Measurements from ENCODE around the gene PPM1E. TPM values are rescaled to one million over a fixed set of nuclear protein-coding genes. Genes with fewer than 3 reads are reported as not detected.

The PPM1E gene
- total RNA-seq, 2 donors from 2014 or later = 0.08 to 0.17 TPM

GRCh38 chr17:58968426-58969061 lies 212.9 kb downstream of the PPM1E start:
- no peaks in the 10 kb centered on the region for H3K27me3 Mint-ChIP-seq
- H3K36me3 Mint-ChIP-seq (ENCODE audit: low read depth) = no peaks in the 10 kb centered on the region
- no peaks in the 10 kb centered on the region for H3K9me3 Mint-ChIP-seq
- H3K4me1 Mint-ChIP-seq = no peaks in the 10 kb centered on the region
- no peak overlapping the region for H3K4me3 Mint-ChIP-seq
- peak; percentile 26 for ATAC-seq (replicated peaks)
- H3K27ac Mint-ChIP-seq = no peak overlapping the region

DNA sequence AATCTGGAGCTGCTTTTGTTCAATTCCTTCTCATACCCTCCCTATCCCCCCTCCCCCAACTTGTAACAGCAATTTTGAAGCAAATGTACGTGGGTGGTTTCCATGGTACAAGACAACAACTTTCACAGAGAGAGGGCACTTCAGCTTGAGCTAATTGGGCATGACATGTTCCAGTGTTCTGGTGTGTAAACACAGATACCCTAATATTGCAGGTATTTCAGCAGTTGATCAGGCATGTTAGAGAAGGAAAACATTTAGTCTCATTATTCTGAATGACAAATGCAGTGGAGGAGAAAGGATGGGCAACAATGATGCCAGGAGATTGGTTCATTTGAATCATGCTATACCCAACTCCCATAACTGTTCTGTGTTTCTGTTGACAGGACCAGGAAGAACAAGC lies 213.5 kb downstream of the PPM1E start:
- ATAC-seq (replicated peaks) = no peak
- Mint-ChIP-seq H3K4me1 (no peaks in the 10 kb centered on the region), H3K27me3 (no peaks in the 10 kb centered on the region), H3K4me3 (no peak overlapping the region), H3K27ac (no peak overlapping the region), H3K9me3 (no peaks in the 10 kb centered on the region), H3K36me3 (ENCODE audit: low read depth) (no peaks in the 10 kb centered on the region)

DNA sequence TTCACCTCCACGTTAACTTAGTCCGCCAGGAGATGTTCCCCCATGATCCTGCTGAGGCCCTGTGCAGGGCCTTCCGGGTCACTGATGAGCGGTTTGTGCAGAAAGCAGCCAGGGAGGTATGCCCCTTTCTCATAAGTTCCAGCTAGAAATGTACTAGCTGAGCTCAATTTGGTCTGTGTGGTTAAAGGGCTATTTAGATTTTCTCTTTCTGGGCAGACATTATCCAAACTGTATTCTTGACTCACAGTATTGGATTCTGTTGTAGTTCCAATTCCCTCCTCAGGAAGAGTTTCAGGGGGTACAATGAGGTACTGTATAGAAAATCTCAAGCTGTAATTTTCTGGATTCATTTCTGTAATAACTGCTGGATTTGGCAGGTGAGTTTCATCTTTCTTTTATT lies 214.0 kb downstream of the PPM1E start:
- Mint-ChIP-seq H3K4me3 (no peak overlapping the region), H3K9me3 (no peaks in the 10 kb centered on the region), H3K27ac (no peak overlapping the region), H3K36me3 (ENCODE audit: low read depth) (no peaks in the 10 kb centered on the region), H3K27me3 (no peaks in the 10 kb centered on the region), H3K4me1 (no peaks in the 10 kb centered on the region)
- ATAC-seq (replicated peaks) = no peak

- Mint-ChIP-seq H3K4me1 (no peaks in the 10 kb centered on the region), H3K9me3 (no peaks in the 10 kb centered on the region), H3K27ac (no peak overlapping the region), H3K36me3 (ENCODE audit: low read depth) (no peaks in the 10 kb centered on the region), H3K27me3 (no peaks in the 10 kb centered on the region), H3K4me3 (no peak overlapping the region)
- no peak for ATAC-seq (replicated peaks)
These were observed 215.2 kb downstream of the PPM1E start for GRCh38 chr17:58970609-58971450.

- no peaks in the 10 kb centered on the region for H3K27me3 Mint-ChIP-seq
These were observed 218.7 kb downstream of the PPM1E start for GRCh38 chr17:58974354-58974753.

DNA sequence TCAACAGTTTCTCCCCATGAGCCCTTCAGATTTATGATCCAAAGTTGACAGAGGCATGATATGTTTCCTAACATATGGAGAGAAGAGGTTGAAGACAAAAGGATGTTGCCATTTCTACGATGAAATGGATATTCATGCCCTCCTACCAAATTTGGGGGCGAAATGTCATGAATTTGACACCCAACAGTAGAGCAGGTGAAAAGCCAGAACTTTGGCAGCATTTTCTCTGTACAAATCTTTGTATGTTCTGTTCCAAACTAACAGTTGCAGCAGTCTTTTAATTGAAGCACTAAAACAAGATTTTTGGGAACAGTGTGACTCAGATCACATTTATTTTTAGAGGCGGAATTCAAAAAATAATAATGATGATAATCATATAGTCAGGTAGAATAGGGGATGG lies 220.9 kb downstream of the PPM1E start:
- Mint-ChIP-seq H3K36me3 (ENCODE audit: low read depth) (no peaks in the 10 kb centered on the region), H3K27ac (no peak overlapping the region), H3K27me3 (no peaks in the 10 kb centered on the region), H3K9me3 (no peaks in the 10 kb centered on the region), H3K4me1 (no peaks in the 10 kb centered on the region), H3K4me3 (no peak overlapping the region)
- ATAC-seq (replicated peaks) = no peak

More at GRCh38 chr17:58974354-58974753, 218.7 kb downstream of the PPM1E start:
- Mint-ChIP-seq H3K4me1 (no peaks in the 10 kb centered on the region), H3K36me3 (ENCODE audit: low read depth) (no peaks in the 10 kb centered on the region), H3K4me3 (no peak overlapping the region), H3K9me3 (no peaks in the 10 kb centered on the region), H3K27ac (no peak overlapping the region)
- no peak for ATAC-seq (replicated peaks)

DNA sequence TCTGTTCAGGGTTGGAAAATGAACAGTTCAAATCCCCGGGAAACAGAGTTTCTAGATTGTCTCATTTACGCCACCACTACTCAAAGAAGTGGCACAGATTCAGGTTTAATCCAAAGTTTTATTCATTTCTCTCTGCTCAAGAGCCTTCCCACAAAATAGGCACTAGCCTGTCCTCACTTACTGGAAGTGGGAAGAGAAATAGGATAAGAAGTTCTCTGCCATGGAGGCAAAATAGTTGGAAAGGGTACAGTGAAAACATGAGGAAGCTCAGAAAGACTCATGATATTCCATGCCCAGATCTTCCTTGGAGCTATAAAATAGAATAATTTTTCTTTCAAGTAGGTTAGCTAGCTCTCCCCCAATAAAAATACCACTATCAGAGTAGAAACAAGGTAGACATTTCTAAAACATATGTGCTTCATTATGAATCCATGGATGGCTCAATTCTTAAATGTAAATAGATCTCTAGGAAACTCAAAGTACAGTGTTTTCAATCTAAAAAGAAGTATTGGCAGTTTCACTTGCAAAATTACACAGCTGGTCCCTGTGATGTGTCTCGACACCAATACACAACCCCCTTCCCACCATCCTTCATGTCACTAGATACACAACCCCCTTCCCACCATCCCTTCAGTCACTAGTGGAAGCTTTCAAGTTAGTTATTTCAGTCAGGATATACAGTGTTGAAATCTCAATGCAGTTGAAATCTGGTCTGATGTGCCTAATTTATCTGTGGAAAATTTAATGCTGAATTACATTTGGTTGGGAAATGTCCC lies 225.2 kb downstream of the PPM1E start:
- no peak for ATAC-seq (replicated peaks)
- H3K9me3 Mint-ChIP-seq = no peaks in the 10 kb centered on the region

DNA sequence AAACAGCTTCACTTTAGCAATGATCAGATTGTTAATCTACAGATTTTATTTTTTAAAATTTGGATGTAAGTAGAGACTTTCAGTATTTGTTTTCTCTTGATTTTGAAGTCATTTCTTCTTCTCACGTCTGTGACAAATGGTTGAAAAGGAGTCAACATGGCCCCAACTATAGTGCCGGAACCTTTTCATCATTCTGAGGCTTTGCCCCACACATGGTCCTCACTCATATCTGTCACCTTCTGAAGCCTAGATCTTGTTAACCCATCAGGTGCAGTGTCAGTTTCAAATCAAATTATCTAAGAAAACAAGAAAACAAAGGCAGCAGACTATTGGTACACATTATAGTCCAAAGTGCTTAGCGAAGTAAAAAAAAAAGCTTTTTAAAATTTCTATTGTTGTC lies 227.0 kb downstream of the PPM1E start:
- no peaks in the 10 kb centered on the region for H3K36me3 Mint-ChIP-seq (ENCODE audit: low read depth)
- ATAC-seq (replicated peaks) = no peak
- no peak overlapping the region for H3K4me3 Mint-ChIP-seq
- no peaks in the 10 kb centered on the region for H3K9me3 Mint-ChIP-seq
- H3K27me3 Mint-ChIP-seq = no peaks in the 10 kb centered on the region
- no peak overlapping the region for H3K27ac Mint-ChIP-seq
- no peaks in the 10 kb centered on the region for H3K4me1 Mint-ChIP-seq

More for the DNA sequence above, 225.2 kb downstream of the PPM1E start:
- Mint-ChIP-seq H3K4me1 (no peaks in the 10 kb centered on the region), H3K36me3 (ENCODE audit: low read depth) (no peaks in the 10 kb centered on the region), H3K27me3 (no peaks in the 10 kb centered on the region), H3K4me3 (no peak overlapping the region), H3K27ac (peak overlapping the region; percentile 63)

DNA sequence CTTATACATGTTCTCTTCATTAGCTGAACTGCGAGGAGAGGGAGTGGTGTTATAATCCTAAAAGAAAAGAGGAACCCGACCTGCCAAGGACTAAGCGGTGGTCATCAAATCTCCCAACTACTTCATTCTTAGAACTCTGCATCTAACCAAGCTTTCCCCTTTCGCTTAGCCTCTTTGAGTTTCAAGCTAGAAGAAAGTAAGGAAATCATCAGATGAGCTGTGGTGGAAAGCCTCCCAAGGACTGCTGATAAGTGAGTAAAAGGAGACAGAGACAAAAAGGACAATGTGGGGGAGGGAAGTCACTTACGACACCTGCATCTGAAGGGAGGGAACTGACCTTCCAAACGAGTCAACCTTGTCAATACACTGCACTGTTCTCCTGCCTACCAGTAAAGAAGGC lies 229.7 kb downstream of the PPM1E start:
- Mint-ChIP-seq H3K36me3 (ENCODE audit: low read depth) (no peaks in the 10 kb centered on the region), H3K27me3 (no peaks in the 10 kb centered on the region), H3K4me1 (no peaks in the 10 kb centered on the region), H3K9me3 (no peaks in the 10 kb centered on the region), H3K4me3 (no peak overlapping the region), H3K27ac (no peak overlapping the region)
- no peak for ATAC-seq (replicated peaks)

GRCh38 chr17:58985971-58986370 lies 230.3 kb downstream of the PPM1E start:
- H3K36me3 Mint-ChIP-seq (ENCODE audit: low read depth) = no peaks in the 10 kb centered on the region
- no peaks in the 10 kb centered on the region for H3K9me3 Mint-ChIP-seq
- no peaks in the 10 kb centered on the region for H3K27me3 Mint-ChIP-seq
- peak; percentile 12 for ATAC-seq (replicated peaks)
- H3K27ac Mint-ChIP-seq = no peak overlapping the region
- no peak overlapping the region for H3K4me3 Mint-ChIP-seq
- H3K4me1 Mint-ChIP-seq = no peaks in the 10 kb centered on the region

GRCh38 chr17:58989629-58990028 lies 234.0 kb downstream of the PPM1E start:
- no peak overlapping the region for H3K4me3 Mint-ChIP-seq
- no peak overlapping the region for H3K27ac Mint-ChIP-seq
- H3K9me3 Mint-ChIP-seq = no peaks in the 10 kb centered on the region
- H3K36me3 Mint-ChIP-seq (ENCODE audit: low read depth) = no peaks in the 10 kb centered on the region
- no peak for ATAC-seq (replicated peaks)
- H3K27me3 Mint-ChIP-seq = no peaks in the 10 kb centered on the region
- H3K4me1 Mint-ChIP-seq = peaks cover 5% of the 10 kb centered on the region

GRCh38 chr17:58991718-58992331 lies 236.2 kb downstream of the PPM1E start:
- no peaks in the 10 kb centered on the region for H3K27me3 Mint-ChIP-seq
- H3K36me3 Mint-ChIP-seq (ENCODE audit: low read depth) = peaks cover 4% of the 10 kb centered on the region
- peak overlapping the region; percentile 33 for H3K4me3 Mint-ChIP-seq
- peak; percentile 92 for ATAC-seq (replicated peaks)
- peak overlapping the region; percentile 76 for H3K27ac Mint-ChIP-seq
- no peaks in the 10 kb centered on the region for H3K9me3 Mint-ChIP-seq
- H3K4me1 Mint-ChIP-seq = peaks cover 5% of the 10 kb centered on the region

DNA sequence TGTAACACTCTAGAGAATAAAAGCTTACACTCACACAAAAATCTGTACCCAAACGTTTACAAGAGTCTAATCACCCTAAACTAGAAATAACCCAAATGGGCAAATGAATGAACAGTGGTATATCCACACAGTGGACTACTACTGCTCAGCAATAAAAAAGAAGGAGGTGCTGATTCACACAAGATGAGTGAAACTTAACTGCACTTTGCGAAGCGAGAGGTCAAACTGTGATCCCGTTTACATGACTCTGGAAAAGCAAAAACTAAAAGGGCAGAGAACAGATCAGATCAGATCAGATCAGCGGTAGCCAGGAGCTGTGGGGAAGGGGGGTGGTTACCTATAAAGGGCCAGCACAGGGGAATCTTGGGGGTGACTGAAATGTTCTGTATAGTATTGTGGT lies 237.7 kb downstream of the PPM1E start:
- no peaks in the 10 kb centered on the region for H3K27me3 Mint-ChIP-seq
- peak overlapping the region; percentile 35 for H3K27ac Mint-ChIP-seq
- peaks cover 19% of the 10 kb centered on the region for H3K36me3 Mint-ChIP-seq (ENCODE audit: low read depth)
- ATAC-seq (replicated peaks) = no peak
- no peak overlapping the region for H3K4me3 Mint-ChIP-seq
- no peaks in the 10 kb centered on the region for H3K9me3 Mint-ChIP-seq
- peaks cover 5% of the 10 kb centered on the region for H3K4me1 Mint-ChIP-seq

DNA sequence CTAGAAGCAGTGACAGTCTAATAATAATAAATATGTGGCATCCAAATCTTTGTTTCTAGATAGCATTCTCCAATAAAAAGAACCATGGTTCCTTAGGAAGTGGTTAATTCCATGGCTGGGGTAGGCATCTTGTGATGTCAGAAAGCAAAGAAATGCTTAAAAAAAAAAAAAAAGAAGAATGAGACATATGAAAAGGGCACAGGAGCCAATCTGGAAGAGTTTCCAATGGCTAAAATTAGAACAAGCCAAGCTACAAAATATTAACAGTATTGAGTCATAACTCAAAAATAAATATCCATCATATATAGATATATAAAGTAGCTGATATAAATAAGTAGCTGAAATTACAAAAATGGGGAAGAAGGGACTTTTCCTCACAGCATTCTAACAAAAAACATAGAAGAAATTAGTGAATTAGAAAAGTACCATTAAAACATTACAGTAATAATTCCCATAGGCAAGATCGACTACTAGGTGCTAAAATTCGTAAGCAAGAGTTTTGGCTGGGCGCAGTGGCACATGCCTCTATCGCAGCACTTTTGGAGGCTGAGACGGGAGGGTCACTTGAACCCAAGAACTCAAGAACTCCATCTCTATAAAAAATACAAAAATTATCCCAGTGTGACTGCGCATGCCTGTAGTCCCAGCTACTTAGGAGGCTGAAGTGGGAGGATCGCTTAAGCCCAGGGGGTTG lies 239.7 kb downstream of the PPM1E start:
- no peak for ATAC-seq (replicated peaks)
- Mint-ChIP-seq H3K36me3 (ENCODE audit: low read depth) (peaks cover 37% of the 10 kb centered on the region), H3K27ac (no peak overlapping the region), H3K9me3 (no peaks in the 10 kb centered on the region), H3K4me1 (peaks cover 5% of the 10 kb centered on the region), H3K27me3 (no peaks in the 10 kb centered on the region), H3K4me3 (no peak overlapping the region)
